ENCODE data around the gene STIP1.
A peak's percentile ranks its signal among the peaks of the same experiment; 100 is the strongest.

The STIP1 gene

GRCh38 chr11:64150481-64151239, 35.3 kb upstream of the STIP1 start:
- no peak for DNase-seq (ENCODE audit: extremely low read depth, low read depth)
- no peak for TF ChIP-seq CTCF (IDR thresholded peaks at IDR 0.05; ENCODE audit: low read depth, low read length)

DNA sequence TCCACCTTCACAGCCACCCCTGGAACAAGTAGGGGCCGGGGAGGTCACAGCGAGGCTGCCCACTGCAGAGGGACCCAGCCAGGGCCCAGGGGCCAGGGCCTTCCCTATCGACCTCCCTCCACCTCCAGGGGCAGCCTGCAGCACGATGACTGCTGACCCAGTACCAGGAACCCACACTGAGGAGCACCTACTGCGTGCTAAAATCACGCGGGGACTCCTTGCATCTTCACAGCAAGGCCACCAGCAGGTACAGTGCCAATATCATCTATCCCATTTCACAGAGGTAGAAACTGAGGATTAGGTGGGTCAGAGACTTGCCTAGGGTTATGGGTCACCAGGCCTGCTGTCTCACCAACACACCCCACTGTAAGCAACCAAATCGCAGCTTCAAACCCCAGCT, 34.6 kb upstream of the STIP1 start:
- no peak for DNase-seq (ENCODE audit: extremely low read depth, low read depth)
- TF ChIP-seq CTCF (IDR thresholded peaks at IDR 0.05; ENCODE audit: low read depth, low read length): no peak

- TF ChIP-seq CTCF (IDR thresholded peaks at IDR 0.05; ENCODE audit: low read depth, low read length): peak; percentile 94
- DNase-seq (ENCODE audit: extremely low read depth, low read depth): peak; percentile 4
Measured at GRCh38 chr11:64152841-64153691, 32.9 kb upstream of the STIP1 start.

DNA sequence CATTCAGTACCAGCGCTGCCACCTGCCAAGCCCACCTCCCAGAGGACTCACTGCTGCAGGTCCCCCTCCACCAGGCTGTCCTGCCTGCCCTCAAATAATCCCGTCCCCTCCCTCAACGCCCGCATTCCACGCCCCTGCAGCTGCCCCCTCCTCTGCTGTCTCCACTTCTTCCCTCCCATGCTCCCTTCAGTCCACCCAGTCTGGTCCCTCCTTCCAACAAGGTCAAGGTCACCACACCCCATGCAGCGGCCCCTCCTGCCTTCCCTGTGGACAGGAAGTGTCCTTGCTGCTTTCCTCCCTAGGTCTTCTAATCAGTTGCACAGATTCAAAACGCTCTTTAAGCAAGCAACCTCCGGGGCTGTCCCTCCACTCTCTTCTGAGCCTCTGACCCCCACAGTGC, 32.2 kb upstream of the STIP1 start:
- TF ChIP-seq CTCF (IDR thresholded peaks at IDR 0.05; ENCODE audit: low read depth, low read length): no peak
- no peak for DNase-seq (ENCODE audit: extremely low read depth, low read depth)

DNA sequence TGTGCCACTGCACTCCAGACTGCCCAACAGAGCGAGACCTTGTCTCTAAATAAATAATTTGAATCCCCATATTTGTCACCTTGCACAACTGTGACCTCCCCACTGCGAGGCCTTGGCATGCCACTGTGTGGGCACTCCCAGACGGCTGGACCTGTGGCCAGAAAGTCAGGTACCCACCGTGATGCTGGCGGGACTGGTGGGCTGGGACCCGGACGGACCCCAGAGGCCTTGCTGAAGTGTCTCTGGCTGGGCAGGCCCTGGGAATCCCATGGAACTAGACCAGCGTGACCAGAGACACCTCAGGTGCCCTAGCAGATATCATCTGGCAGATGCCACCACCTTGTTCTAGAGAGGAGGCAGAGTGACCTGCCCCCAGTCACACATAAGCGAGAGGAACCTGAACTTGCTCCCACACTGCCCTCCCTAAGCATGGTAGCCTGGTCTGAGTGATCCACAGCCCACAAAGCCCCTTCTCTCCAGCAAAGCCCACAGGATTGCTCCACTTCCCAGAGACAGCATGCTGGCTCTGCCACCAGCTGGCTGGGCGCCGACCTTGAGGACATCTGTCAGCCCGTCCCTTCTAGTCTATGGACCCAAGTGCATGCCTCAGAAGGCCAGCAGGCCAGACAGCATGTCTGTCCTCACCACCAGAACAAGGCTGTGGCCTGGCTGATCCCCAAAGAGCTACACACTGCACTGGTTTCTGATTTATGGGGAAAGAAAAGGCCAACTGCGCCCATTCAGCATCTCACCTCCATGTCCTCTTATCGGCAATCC, 29.5 kb upstream of the STIP1 start:
- no peak for DNase-seq (ENCODE audit: extremely low read depth, low read depth)
- no peak for TF ChIP-seq CTCF (IDR thresholded peaks at IDR 0.05; ENCODE audit: low read depth, low read length)

GRCh38 chr11:64157631-64158394, 28.2 kb upstream of the STIP1 start:
- DNase-seq (ENCODE audit: extremely low read depth, low read depth): no peak
- TF ChIP-seq CTCF (IDR thresholded peaks at IDR 0.05; ENCODE audit: low read depth, low read length): no peak

All from AG09319 (cell line).